IMR-90 (cell line): ENCODE measurements around the gene FASLG. TPM values are rescaled to one million over a fixed set of nuclear protein-coding genes. Genes with fewer than 3 reads are reported as not detected.

Experiments used
- CTCF ChIP-seq: conservative IDR thresholded peaks from 2 replicates; pipeline ENCODE4 v1.5.1; 2012; ENCODE audit warnings: mild to moderate bottlenecking, low read depth, low read length, improper control_type of control experiment
- FOS ChIP-seq: fragments of 150-350 bp; IDR thresholded peaks from 2 replicates; pipeline ENCODE4 v1.6.1; 2016; ENCODE audit warnings: low read depth, low read length
- RFX5 ChIP-seq: IDR thresholded peaks from 2 replicates; pipeline ENCODE4 v1.8.0; 2012; ENCODE audit warnings: low read depth, mild to moderate bottlenecking, low read length, moderate library complexity
- polyA plus RNA-seq, 3 experiments: library from polyadenylated mRNA; depleted of rRNA; stranded (reverse); fragments of >200 nt; gene quantifications; 2 replicates each; pipeline ENCODE4 v1.2.3, GENCODE V29; 2012; ENCODE audit warnings: low replicate concordance in 1 of 3
- total RNA-seq: library from RNA; depleted of rRNA; stranded (reverse); fragments of >200 nt; gene quantifications from 2 replicates; pipeline ENCODE4 v1.2.3, GENCODE V29; 2012

The FASLG gene
- total and polyA plus RNA-seq, 2 of the 4 experiments (the other 2 are of a cell fraction): 0.14 to 0.18 TPM

GRCh38 chr1:172638885-172639831 lies 19.7 kb upstream of the FASLG start (continued):
- TF ChIP-seq CTCF (no peak), FOS (peak; percentile 94), RFX5 (no peak)
